Liver (tissue), 3 donors: Measurements from ENCODE around the gene KIAA1755.
"Not testable (repeated sequence)": the region's sequence is repeated elsewhere in the genome, so short reads cannot be mapped to it uniquely, and the experiment has no call there.

Experiments used
- CTCF ChIP-seq: fragments of 150-350 bp; IDR thresholded peaks from 2 replicates; pipeline ENCODE4 v1.5.1; 2017; ENCODE audit warnings: improper control_type of control experiment, low read depth, low read length; ENCODE audit not compliant: missing input control
- EGR1 ChIP-seq, 2 donors: IDR thresholded peaks; 2 replicates each; pipeline ENCODE4 v1.6.1; 2016 to 2018; ENCODE audit warnings: antibody characterized with exemption in 2 of 2, low read depth in 2 of 2
- HNF4A ChIP-seq, 2 donors: conservative IDR thresholded peaks; 2 replicates each; pipeline ENCODE4 v1.6.1; 2016; ENCODE audit warnings: antibody characterized with exemption in 2 of 2, mild to moderate bottlenecking in 2 of 2
- RAD21 ChIP-seq, 2 donors: IDR thresholded peaks; 2 replicates each; pipeline ENCODE4 v1.6.1; 2016; ENCODE audit warnings: antibody characterized with exemption in 2 of 2, mild to moderate bottlenecking in 2 of 2
- REST ChIP-seq: IDR thresholded peaks from 2 replicates; pipeline ENCODE4 v1.6.1; 2016; ENCODE audit warnings: antibody characterized with exemption, mild to moderate bottlenecking
- SP1 ChIP-seq: IDR thresholded peaks from 2 replicates; pipeline ENCODE4 v1.6.1; 2018; ENCODE audit warnings: antibody characterized with exemption, mild to moderate bottlenecking
- YY1 ChIP-seq: IDR thresholded peaks from 2 replicates; pipeline ENCODE4 v1.6.1; 2016; ENCODE audit warnings: antibody characterized with exemption, mild to moderate bottlenecking
- ZBTB33 ChIP-seq: IDR thresholded peaks from 2 replicates; pipeline ENCODE4 v1.6.1; 2016; ENCODE audit warnings: antibody characterized with exemption
- donor health status: healthy.
- donor health status: healthy.

GRCh38 chr20:38251441-38251840 is 9.1 kb downstream of the KIAA1755 start:
- TF ChIP-seq RAD21 (IDR thresholded peaks at IDR 0.05); CTCF; ZBTB33; EGR1 (IDR thresholded peaks at IDR 0.05; ENCODE audit: low read depth in 2 of 2); SP1; REST; HNF4A (conservative IDR thresholded peaks at IDR 0.05); YY1: not testable (repeated sequence)
